Measurements from ENCODE around the gene NAA80.

- TF ChIP-seq CTCF (conservative IDR thresholded peaks at IDR 0.05; ENCODE audit: low read depth, low read length), result peak; percentile 68
- no peak for TF ChIP-seq EZH2 (IDR thresholded peaks at IDR 0.05; ENCODE audit: borderline replicate concordance, low read depth, low read length, poor library complexity, severe bottlenecking)
Observed at GRCh38 chr3:50260027-50260941, 38.9 kb downstream of the NAA80 start.

Data from A673 (cell line).